Transverse colon (tissue), 4 donors: ENCODE measurements around the gene SPG7.

Source experiments
- CTCF ChIP-seq, 5 experiments: fragments of 200-600 bp in 3 of 5; fragments of 450-650 bp in 2 of 5; sonication (generic) in 3 of 5; IDR thresholded peaks; 1 replicate in 2 of 5; 2 replicates in 3 of 5; pipeline ENCODE4 v1.5.1; 2016 to 2017; ENCODE audit warnings: antibody characterized with exemption in 5 of 5, inconsistent platforms in 3 of 5, mild to moderate bottlenecking in 2 of 5, moderate library complexity in 1 of 5
- POLR2A ChIP-seq: fragments of 450-650 bp; IDR thresholded peaks from one replicate; pipeline ENCODE4 v1.6.1; 2016; ENCODE audit warnings: antibody characterized with exemption, mild to moderate bottlenecking, moderate library complexity
- POLR2AphosphoS5 ChIP-seq, 3 donors: sonication (generic); formaldehyde crosslinking; IDR thresholded peaks; one replicate each; pipeline ENCODE4 v1.6.1; 2016; ENCODE audit warnings: antibody characterized with exemption in 3 of 3

GRCh38 chr16:89466920-89467319, 41.3 kb upstream of the SPG7 start:
- TF ChIP-seq CTCF (IDR thresholded peaks at IDR 0.05) (no peak), POLR2AphosphoS5 (IDR thresholded peaks at IDR 0.05) (no peak), POLR2A (no peak)
